Stimulated activated CD4-positive, alpha-beta T cell treated with anti-CD3 and anti-CD28 coated beads, TNF-alpha, amount 100 ng/mL, for 24 hours (primary cell): Measurements from ENCODE around the gene ADAM19.
A peak's percentile ranks its signal among the peaks of the same experiment; 100 is the strongest.

Experiments
- DNase-seq, 3 experiments: peaks; one replicate each; pipeline ENCODE4 v3.0.0-alpha.2; 2020; ENCODE audit warnings: low read depth in 3 of 3

ADAM19 gene

DNA sequence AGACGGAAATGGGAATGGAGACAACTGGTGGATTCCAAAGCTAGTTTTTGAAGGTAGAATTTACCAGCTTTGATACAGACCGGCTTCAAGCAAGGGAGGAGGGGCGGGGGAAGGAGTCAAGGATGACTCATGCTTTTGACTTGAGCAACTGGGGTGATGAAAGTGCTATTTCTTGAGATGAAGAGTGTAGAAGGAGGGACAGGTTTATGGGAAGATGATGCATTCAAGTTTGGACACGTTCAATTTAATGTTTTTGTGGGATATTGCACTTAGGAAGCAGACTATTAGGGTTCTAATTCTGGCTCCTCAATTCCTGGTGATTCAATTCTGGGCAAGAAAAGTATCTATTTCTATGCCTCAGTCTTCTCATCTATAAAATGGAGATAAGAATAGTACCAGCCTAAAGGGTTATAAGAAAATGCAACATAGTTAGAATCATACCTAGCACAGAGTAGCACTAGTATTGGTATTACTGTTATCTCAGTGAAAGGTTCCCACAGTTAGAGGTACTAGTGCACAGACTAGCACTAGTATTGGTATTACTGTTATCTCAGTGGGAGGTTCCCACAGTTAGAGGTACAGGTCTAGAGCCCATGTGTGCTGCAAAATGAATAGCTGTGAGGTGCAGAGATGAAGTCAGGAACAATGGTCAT is 110.9 kb downstream of the ADAM19 start:
- DNase-seq, result peak; percentile 31 to 66 (median 47)

DNA sequence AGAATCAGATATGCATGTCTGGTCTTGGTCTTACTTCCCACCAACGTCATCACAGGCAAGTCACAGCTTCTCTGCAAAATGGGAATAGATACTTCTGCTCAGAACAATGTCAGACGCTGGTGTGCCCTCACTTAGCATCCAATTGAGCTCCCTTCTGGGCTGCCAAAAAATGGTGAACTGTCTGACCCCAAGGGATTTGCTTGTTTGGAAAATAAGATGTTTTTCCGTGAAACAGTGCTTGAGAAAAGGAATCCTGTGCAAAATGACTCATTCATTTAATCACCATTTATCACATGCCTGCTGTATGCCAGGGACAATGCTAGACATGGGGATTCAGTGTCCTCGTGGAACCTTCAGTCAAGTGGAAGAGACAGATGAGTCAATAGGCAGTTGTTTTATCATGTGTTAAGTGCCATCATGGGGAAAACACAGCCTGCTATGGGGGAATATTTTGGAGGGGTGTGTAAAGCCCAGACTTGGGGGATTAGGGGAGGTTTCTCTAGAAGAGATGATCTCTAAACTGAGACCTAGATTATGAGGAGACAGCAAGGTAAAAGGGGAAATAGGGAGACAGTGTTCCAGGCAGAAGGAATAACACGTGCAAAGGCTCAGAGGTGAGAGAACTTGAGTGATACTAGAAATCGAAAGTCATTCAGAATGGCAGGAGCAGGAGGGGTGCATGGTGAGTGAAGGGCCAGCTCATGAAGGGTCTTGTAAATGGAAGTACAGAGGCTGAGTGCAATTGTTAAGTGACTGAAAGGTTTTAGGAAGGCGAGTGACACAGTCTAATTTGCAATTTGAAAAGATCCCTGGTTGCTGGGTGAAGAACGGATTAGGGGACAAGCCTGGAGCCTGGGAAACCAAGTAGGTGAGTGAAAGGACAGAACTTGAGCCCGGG is 111.7 kb downstream of the ADAM19 start:
- DNase-seq, result no peak

DNA sequence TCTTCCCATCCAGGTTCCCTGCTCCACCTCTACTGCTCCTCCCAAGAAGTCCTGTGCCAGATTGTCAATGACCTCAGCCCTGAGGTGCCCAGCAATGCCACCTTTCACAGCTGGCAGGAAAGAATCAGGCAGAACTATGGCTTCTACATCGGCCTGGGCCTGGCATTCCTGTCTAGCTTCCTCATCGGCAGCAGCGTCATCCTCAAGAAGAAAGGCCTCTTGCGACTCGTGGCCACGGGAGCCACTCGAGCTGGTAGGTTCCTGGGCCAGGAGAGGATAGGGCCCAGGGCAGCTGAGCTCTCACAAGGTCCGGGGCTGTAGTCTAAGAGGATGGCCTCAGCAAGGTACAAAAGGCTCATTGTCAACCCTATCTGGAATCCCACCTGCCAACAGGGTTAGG is 112.5 kb downstream of the ADAM19 start:
- DNase-seq, result no peak

DNA sequence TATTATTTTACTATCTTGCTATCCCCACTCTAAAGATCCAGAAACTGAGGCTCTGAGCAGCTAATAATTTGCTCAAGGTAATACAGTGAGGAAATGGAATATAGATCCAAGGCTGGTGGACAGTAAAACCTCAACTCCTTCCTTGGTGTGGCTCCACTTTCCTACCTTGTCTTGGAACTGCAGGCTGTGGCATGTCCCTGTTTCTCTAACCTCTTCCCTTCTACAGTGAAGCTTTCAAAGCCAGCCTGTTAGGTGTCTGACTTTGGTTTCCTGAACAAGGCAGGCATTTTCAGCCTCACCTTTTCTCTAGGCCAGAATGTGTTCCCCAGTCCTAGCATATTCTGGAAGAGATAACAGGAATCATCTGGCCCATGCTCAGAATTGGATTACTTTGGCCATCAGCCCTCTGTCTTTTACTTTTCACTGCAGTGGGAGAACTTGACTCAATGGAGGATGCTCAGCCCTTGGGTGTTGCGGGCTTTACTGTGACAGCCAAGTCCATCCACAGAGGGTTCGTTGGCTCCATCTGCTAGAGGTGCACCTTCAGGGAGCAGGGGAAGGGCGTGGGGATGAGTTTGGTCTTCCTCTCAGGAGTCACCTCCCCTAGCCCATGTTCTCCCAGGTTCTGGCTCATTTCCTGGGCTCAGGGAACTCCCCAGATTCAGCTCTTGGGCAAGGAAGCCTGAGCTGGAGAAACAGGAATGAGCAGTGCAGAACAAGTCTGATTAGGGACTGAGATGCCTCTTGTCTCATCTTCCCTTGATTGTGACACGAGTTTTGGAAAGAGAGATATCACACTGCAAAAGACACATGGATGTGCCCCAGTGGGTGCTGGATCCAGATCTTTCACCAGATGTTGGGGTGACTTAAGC is 114.4 kb downstream of the ADAM19 start:
- no peak for DNase-seq

DNA sequence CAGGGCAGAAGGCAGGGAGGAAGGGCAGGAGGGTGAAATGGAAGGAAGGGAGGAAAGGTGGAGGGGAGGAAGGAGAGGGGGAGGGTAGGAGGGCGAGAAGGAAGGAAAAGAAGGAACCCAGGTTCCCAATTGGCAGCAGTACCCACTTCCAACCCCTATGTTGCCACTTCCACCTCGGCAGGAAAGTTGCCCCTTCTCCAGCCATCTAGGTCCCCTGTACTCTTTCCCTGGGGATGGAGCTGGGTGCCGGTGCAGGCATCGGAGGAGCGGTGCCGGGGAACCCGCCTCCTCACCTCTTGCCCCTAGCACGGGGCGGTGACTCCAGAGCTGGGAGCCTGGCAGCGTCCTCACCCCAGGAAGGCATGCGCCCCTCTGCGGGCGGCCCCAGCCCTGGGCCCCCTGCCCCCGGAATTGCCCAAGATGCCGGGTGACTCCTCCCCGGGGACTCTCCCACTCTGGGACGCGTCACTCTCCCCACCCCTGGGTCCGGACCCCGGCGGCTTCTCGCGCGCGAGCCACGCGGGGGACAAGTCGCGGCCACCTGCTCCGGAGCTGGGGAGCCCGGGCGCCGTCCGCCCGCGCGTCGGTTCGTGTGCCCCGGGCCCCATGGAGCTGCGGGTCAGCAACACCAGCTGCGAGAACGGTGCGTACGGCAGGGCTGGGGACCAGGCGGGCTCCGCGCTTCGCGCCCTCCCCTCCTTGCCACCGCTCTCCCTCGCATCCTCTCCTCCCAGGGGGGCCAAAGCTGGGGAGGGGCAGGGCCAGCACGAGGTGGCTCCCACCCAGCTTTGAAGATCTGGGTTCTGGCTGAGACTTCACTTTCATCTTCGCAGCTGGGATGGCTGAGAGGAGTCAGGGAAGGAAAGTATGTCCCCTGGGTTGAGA is 115.6 kb downstream of the ADAM19 start, which contains the start of gene NIPAL4:
NIPAL4 (plus strand) TSS at position 499 of the 885 bp plus-strand sequence; CDS start at position 607, 108 bp downstream.
- peak; percentile 8 to 41 (median 18) for DNase-seq

DNA sequence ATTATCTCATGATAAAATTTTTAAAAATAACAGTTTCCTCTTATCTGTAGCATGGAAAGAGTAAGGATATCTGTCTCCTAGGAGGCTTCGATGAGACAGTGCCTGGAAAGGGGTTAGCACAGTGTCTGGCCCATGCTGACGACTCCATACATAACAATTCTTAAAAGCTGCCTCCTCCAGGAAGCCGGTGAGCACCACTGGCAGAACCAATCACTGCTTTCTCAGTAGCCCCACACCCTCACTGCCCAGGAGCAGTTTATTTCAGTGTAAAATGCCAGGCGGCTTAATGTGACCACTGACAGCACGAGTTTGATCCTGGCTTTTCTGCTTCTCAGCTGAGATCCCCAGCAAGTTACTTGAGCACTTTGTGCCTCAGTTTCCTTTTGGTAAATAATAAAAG is 116.7 kb downstream of the ADAM19 start:
- DNase-seq, result no peak

DNA sequence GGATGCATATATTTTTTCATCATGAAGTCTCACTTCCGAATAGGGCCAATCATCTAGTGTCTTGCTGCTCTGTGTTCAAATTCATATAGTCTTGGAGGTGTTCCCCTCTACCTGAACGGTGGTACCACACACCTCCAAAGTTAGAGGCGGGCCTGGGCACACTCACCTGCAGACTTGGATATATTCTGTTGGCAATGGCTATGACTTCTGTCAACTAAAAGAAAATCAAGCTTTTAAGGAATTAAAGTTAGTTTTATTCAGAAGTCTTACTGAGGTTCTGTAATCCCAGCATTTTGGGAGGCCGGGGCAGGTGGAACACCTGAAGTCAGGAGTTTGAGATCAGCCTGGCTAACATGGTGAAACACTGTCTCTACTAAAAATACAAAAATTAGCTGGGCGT is 118.2 kb downstream of the ADAM19 start:
- no peak for DNase-seq

DNA sequence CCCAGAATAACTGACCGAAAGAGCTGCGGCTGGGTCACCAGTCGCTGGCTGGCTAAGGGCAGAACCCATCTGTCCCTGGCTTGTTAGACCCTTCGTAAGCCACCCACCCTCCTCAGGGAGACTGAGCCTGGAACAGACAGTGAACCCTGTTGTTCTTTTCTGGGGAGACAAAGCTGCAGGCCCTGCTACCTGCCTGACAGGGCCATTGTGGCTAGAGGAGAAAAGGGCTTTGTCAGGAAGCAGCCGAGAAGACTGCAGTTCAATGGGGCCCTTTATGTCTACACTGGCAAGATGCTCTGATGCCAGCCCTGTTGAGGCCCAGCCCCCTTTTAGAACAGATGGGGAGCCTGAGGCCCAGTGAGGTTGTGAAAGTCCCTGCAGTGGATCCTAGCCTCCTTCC is 119.3 kb downstream of the ADAM19 start:
- DNase-seq, result no peak

DNA sequence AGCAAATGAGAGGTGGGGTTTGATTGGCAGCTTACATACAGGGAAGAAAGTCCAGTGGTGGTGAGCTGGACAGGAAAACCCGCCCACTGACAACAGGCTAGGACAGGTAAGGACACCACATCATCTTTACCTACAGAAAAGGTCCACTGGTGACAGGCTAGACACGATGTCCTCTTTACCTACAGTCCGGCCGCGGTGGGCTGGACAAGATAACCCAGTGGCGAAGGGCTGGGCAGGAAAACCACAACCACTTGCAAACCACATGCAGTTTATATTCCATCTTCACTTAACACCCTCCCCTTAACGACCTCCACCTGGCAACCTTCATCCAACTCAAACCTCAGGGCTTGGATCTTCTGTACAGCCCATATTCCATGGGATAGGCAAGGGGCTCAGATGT is 120.5 kb downstream of the ADAM19 start:
- no peak for DNase-seq

DNA sequence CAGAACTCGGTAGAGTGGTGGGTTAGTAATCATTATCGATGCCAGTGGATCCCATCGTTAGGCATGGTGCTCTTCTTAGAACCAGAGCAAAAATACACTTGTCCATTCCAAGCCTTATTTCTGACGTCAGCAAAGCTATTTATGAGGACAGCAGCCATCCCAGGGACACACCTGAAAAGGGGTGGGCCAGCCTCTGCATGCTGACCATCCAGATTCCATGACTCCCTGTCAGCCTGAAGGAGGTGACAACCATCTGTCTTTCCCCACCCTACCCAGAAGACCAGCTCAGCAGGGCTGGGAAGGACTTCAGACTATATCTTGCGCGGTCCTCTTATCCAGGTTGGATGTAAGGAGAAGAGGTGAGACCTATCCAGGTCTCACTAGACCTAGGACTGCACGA is 121.3 kb downstream of the ADAM19 start:
- no peak for DNase-seq

DNA sequence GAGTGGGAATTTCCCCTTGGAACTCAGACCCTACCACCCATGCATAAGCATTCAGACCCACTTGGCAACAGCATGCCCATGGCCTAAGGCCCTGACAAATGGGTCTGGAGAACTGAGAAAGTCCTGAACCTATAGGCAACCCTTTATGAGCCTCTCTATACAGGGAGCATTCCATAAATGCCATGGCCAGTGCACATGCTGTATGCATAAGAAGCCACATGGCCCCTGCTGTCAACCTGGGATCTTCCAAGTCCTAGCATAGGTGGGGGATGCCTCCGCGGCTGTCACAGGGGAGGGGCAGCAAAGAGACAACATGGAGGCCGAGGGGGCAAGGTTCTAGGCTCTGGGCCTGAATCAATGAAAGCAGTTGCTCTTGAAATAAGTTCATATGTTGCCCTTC is 123.8 kb downstream of the ADAM19 start:
- no peak for DNase-seq

DNA sequence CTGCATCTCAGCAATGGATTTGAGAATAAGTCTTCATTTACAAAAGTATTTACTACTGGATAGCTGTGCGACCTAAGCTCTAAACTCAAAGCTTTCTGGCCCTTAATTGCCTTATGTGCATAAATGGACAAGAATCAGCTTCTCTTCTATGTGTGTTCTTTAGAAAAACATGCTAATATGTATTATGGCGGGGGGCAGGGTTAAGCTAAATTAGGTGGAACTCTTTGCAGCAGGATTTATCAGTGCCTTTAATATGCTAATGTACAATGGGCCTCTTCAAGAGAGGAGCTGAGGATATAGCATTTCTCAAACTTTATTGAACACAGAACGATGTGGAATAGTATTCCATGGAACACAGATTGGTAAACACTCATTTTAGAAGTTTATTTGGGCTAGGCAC is 125.6 kb downstream of the ADAM19 start:
- DNase-seq, result no peak

DNA sequence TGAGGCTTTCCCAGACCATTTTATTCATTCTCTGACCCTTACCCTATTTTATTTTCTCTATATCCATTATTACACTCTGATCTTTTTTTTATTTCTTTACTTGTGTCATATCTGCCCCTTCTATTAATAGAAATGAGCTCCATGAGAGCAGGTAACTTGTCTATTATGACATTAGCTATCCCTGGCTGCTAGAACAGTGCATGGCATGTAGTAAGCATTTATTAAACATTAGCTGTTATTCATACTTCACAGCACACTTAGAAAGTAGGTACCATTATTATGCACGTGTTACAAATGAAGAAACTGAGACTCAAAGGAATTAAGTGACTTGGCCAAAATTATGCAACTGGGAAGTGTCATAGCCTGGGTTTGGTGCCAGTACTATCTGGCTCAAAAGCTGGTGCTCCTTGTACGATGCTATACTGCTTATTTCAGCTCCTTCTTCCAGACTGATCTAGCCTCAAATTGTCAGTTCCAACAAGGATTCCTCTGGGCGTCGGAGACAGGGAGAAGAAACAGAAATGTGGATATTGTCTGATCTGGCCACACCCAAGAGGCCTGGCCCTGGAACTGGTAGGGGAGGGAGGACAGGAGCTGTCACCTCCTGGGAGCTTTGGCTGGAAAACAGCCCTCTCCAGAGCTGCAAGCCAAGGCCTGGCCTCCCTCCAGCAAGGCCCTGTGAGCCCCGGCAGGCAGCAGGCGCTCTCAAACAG is 126.4 kb downstream of the ADAM19 start:
- no peak for DNase-seq

DNA sequence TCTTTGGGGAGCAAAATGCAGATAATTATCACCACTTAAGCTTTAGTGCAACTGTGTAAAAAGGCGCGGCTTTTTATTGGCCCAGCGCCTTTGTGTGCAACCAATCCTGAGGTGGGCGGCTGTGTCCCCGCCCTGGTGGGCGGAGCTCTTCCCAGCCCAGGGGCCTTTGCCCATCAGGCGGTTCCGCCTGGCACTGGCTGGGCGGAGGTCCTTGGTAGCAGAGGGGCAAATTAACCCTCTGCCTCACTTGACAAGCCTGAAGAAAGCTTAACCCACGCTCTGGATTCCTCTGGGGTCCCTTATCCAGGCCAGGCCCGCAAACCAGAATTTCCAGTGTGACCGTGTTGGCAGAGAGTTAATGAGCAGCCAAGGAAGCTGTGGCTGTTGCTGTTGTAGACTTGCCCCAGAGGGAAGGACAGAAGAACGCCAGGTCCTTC is 128.4 kb downstream of the ADAM19 start:
- DNase-seq, result no peak

DNA sequence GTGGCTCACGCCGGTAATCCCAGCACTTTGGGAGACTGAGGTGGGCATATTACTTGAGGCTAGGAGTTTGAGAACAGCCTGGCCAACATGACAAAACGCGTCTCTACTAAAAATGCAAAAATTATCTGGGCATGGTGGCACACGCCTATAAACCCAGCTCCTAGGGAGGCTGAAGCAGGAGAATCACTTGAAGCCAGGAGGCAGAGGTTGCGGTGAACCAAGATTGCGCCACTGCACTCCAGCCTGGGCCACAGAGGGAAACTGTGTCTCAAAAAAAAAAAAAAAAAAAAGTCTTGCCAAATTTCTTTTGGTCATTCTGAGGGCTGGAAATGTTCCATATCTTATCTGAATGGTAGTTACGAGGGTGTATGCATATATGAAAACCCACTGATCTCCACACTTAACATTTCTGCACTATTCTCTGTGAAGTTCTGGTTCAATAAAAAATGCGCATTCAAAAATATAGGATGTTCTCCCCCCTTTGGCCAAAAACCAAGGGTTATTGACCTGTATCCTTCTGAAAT is 129.1 kb downstream of the ADAM19 start:
- no peak for DNase-seq

DNA sequence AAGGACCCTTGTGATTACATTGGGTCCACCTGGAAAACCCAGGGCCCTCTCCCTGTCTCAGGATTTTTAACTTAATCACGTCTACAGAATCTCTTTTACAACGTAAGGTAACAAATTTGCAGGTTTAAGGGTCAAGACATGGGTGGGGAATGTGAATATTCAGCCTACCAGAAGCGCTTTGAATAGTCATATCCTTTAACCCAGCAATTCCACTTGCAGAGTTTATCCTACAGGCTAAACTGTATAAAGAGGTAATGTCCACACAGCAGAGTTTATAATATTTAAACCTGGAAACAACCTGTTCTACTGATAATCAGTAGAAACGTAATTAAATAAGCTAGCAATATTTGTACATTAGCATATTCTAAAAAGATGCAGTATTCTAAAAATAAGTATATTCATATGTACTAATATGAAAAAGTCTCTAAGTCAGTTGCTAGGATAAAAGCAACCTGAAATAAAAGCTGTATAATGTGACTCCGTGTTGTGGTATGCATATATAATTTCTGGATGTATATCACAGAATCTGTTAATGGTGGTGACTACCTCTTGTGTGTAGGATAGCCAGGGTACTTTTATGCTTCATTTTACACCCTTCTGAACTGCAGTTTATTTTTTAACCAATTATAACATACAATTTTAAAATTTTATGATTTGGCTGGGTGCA is 129.7 kb downstream of the ADAM19 start:
- DNase-seq, result no peak

DNA sequence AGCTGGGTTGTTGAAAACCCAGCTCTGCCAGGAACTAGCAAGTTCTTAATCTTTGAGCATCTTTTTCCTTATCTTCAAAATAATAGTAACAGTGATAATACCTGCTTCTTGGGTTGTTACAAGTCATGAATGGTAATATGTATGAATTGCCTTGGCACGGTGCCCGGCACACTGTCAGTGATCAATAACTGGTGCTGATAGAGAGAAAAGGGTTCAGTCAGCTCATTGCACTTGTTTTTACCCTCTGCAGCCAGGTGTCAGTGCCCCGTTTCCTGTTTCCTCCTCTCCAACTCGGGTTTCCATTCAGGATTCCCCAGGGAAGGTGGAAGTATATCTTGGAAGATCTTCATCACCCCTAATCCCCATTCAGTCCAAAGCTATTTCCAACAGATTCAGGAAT is 131.4 kb downstream of the ADAM19 start:
- no peak for DNase-seq

DNA sequence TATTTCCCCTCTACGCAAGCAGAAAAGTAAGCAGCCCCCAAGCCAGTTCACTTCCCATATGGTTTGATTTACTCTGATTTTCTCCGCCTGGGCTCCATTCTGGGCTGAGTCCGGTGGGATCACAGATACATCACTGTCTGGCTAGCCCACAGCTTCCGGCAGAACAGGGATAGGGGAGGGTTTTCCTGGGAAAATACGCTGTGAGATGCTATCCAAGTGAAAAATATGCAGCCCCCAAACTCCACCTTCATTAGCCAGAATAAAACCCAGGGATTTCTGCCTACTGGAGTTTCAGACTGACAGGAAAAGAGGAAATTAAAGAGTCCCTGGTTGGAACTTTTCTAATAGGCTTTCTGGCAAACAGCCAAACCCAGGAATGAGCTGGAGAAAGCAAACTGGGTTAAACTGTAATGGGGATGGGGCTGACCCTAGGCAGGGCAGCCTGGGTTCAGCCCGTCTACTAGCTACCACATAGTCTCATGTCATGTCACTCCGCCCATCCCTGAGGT is 132.5 kb downstream of the ADAM19 start:
- no peak for DNase-seq

DNA sequence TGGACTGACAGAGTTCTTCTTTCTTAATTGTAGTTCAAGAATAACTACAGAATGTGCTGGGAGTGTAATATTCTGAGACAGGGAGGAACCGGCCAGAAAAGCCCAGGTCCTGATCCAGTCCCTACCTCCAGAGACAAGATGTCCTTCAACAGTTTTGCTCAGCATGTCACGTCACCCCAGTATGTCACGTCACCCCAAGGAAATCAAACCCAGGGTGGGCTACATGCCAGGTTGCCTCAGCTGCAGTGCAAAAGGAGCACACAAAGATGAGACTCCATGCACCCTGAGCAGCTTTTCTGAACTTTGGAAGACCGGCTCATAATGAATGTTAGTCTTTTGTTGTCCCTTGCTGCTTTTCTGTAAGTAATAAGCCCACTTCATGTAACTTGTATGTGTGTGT is 141.5 kb downstream of the ADAM19 start:
- no peak for DNase-seq
